Measurements from ENCODE around the gene ADAMTS12.

ADAMTS12 gene

GRCh38 chr5:33843579-33843978 is 48.2 kb downstream of the ADAMTS12 start:
- DNase-seq: no peak

GRCh38 chr5:33842456-33842855 is 49.3 kb downstream of the ADAMTS12 start:
- DNase-seq: no peak

GRCh38 chr5:33841891-33842290 is 49.9 kb downstream of the ADAMTS12 start:
- no peak for DNase-seq

GRCh38 chr5:33840927-33841547 is 50.8 kb downstream of the ADAMTS12 start:
- no peak for DNase-seq

DNA sequence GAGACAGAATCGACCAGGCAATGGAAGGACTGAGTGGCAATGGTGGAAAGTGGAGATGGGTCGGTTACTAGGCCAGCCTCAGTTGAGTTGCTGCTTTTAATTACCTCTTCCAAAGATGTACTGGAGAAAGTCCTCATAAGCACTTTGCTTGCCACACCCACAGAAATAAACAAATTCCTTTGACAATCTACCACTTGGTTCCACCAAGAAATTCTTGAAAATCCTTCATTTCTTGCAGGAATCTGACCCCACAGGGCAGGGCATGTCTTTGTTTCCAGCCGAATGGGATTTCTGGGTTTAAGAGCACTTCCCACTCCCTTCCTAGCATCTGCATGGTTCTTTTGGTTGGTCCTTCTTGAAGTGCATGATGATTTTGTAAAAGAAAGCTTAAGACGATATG is 54.5 kb downstream of the ADAMTS12 start:
- no peak for DNase-seq

DNA sequence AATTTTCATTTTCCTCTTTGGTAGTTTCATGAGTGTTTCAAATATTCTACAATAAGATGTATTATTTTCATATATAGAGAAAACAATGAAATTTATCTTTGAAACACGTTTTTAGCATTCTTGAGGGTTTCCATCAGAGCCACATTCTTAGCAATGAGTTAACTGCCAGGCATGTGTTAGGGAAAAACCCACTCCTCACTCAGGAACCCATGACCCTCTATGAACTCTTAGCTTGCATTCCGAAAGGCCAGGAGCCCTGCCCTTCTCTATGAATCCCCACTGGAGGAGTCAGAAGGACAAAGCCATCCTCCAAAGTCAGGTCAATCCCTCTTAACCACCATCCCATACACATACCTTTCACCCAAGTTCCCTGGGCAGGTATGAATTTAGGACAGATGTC is 57.5 kb downstream of the ADAMTS12 start:
- no peak for DNase-seq

- DNase-seq: no peak
These were observed 58.6 kb downstream of the ADAMTS12 start for GRCh38 chr5:33833237-33833575.

GRCh38 chr5:33832404-33833236 is 59.2 kb downstream of the ADAMTS12 start:
- DNase-seq: no peak

DNA sequence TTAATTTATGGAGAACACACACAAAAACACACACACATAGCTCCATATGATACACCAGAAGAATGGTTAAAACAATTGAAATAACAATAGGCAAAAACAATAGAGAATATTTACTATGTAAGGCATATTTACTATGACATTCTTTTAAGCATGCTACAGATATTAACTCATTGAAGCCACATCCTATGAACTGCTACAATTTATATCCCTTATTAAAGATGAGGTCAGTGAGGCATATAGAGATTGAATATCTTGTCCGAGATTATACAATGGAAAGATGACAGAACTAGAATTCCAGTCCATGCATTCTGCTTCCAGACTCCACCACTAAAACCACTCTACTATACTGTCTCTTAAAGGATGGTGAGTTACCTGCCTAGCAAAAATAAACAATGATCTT is 60.7 kb downstream of the ADAMTS12 start:
- no peak for DNase-seq

DNA sequence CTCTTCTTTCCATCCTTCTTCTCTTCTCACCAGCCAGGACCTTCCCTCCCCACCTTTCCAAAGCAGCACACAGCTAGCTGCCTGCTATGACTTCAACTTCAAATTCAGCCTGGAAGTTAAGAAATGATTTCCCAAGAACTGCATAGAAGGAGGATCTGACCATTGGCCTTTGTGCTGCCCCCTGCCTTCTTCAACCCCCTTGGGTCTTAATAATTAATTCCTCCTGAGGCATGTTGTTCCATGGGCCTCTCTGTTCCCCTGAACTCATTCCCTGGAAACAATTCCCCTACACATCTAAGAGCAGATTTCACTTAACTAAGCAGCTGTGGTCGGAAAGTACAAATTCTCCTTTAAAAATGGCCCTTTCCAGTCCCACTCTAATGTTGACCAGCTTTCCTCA is 62.4 kb downstream of the ADAMTS12 start:
- no peak for DNase-seq

DNA sequence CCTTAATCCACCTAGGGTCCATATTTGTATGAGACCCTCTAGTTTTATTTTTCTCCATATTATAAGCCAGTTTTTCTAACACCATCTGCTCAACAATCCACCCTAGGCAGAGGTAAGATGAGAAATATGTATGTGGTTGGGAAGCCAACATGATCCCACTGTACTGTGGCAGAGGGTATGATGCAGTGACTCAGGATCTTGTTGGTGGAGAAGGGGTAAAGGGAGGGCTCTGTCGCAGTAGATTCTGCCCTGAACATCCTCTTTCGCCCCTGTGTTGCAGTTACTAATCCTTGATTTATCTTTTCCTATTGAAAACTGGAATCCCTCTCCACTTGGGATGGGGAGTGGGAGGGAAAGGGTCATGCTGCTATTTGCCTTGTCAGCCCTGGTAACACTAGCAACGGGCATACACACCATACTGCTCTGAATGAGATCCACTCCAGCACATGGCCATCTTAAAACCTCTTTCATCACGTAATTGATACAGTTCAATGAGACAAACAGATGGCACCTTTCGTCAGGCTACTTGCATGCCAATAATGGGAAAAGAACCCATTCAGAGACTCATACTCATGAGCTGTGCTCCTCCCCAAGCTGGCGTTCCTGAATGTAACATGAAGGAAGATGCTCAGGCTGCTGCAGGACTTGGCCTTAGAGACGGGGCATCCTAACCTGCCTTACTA is 63.0 kb downstream of the ADAMTS12 start:
- DNase-seq: no peak

DNA sequence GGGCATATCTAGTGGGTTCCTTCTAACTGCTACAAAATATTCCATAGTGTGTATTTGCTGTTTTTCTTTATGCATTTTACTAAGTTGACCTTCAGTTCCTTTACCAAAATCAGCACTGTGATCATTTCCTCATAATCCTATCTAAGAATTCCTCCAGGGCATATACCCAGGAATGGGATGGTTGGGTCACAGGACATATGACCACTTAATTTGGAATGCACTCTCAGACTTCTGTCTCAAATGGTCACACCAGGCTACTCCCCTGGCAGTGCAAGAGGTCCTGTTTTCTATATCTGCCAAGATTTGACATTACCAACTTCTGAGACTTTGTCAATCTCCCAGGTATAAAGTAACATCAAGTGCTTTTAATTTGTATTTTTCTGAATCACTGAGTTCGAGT is 63.9 kb downstream of the ADAMTS12 start:
- no peak for DNase-seq

DNA sequence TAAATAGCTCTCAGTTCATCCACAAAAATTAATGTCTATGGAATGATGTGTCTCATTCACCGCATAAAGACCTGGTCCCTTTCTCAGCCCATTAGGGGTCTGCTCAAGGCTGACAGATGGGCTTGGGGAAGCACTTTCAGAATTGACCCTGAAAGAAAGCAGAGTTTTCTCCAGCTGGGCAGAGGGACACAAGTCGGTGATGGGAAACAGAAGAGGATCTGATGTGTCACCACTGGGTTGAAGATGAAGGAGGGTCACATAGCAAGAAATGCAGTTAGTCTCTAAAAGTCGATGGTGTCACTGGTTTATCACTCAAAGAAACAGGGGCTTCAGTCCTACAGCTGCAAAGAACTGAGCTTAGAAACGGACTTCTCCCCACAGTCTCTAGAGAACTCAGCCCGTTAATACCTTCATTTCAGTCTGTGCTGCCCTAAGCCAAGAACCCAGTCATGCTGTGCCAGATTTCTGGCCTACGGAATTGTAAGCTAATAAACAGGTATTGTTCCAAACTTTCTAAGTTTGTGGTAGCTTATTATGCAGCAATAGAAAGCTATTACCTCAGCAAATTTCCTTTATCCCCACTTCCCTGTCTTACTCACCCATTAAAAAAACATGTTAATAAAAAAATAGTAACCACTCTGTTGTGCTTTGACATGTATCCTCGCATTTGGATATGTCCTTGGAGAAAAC is 64.6 kb downstream of the ADAMTS12 start:
- no peak for DNase-seq

DNA sequence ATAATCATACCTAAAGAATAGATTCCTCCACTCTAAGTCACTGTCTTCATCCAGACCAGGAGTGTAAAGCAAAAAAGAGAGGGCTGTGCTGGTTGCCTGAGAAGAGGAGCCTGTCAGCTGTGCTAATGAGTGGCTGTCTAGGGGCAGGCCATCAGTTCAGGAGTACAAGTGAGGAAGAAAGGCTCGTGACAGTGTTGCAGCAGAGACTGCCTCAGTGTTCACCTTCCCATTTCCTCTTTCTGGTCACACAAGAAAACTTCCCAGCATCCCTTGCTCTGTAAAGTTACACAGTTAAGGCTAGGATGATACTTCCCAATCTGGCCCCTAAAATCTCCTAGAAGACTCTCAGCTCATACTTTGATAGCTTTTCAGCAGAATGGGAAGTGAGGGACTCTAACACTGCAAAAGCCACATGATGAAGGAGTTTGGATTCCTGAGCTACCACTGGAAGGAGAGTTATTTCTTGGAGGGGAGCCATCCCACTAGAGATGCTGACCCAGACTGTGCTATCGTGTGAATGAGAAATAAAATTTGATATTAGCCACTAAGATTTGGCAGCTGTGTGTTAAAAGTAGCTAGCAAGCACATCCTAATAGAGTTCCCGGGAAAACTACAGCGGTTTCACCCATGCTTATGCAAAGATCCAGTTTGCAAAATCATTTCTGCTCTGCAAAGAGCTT is 67.1 kb downstream of the ADAMTS12 start:
- DNase-seq: peak in 16 of 56 donors; percentile 0 to 56 (median 4)

GRCh38 chr5:33817301-33817700 is 74.5 kb downstream of the ADAMTS12 start:
- no peak for DNase-seq

GRCh38 chr5:33816791-33817190 is 75.0 kb downstream of the ADAMTS12 start:
- DNase-seq: no peak

DNA sequence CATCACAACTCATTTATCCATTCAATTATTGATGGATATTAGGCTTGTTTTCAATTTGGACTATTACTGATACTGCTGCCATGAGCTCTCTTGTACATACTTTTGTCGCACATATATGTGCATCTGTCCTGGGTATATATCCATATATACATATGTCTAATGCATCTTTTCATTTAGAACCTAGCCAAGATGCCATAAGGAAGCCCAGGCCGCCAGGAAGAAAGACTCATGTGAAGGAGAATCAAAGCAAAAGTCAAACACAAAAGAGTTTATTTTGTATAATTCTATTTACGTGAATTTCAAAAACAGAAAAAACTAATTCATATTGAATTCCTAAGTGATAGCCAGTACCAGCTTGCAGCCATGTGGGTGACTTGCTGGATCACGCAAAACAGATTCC is 79.0 kb downstream of the ADAMTS12 start:
- DNase-seq: no peak

DNA sequence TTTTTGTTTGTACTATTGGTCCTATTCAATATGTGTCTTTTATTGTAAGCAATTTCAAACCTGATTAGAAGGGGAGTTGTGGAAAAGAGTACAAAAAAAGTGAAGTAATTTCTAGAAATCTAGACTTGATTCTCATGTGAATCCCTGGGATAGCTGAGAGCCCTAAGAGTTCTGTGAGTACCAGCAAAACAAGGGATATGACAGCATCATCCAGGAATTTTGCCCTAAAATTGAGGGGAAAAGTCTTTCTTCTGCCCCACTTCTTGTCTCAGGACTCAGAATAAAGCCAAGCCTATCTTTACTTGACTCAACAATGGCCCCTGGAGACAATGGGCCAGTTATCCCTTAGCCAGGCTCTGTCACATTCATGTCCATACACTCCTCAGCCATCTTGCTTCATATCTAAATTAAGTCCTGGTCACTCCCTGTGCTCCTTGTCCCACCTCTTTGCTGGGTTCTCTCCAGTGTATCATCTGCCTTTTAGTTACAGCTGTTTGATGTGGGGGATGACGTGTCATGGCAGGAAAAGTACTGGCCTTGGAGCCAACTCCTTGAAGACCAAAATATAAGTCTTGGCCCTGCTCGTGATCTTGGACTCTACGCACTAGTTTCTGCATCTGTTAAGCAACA is 81.2 kb downstream of the ADAMTS12 start:
- DNase-seq: no peak

DNA sequence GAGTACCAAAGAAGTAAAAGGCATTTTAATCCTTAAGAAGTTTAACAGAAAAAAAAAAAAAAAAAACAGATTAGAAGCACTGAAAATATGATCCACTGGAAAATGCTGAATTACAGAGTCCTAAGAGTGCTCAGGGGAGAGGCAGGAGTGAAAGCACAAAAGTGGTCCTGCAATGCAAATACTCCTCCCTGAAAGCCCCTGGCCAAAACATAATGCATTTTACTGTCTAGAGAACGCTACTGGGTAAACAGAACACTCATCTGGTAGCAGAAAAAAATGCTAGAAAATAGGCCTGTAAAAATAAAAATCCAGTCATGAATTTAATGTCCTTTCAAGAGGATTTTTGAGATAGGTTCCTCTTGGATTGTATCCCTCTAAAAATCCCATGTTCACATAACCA is 81.9 kb downstream of the ADAMTS12 start:
- DNase-seq: no peak

- DNase-seq: no peak
These were observed 83.1 kb downstream of the ADAMTS12 start for GRCh38 chr5:33808699-33809098.

GRCh38 chr5:33807771-33808170 is 84.0 kb downstream of the ADAMTS12 start:
- DNase-seq: no peak

Measured in amygdala (tissue), 56 donors.